CD4-positive, alpha-beta T cell treated with Interleukin-4 for 1 hour (primary cell): Measurements from ENCODE around the gene C1orf21.

Source experiments
- DNase-seq, 2 donors: peaks; one replicate each; pipeline ENCODE4 v3.0.0-alpha.2; 2020 to 2022

Gene C1orf21

DNA sequence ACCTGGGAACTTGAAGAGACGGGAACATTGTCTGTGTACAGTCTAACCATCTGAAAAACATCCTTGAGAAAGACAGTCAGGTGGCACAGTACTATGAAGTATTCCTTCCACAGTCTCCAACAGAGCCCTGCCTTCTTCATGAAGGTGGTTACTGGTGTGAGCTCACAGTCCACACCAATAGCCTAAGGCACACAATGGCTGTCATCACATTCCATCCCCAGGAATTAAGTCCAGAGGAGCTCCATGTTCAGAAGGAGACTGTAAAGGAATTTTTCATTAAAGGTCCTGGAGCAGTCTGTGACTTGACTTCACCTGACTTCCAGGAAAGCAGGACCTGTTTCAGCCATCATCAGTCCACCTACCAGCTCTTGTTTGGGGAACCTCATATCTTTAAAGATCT lies 180.2 kb downstream of the C1orf21 start:
- DNase-seq: no peak

GRCh38 chr1:184567637-184568036 lies 180.8 kb downstream of the C1orf21 start:
- DNase-seq: no peak

GRCh38 chr1:184568148-184568547 lies 181.3 kb downstream of the C1orf21 start:
- no peak for DNase-seq

- no peak for DNase-seq
Observed at GRCh38 chr1:184569106-184569505, 182.3 kb downstream of the C1orf21 start.

DNA sequence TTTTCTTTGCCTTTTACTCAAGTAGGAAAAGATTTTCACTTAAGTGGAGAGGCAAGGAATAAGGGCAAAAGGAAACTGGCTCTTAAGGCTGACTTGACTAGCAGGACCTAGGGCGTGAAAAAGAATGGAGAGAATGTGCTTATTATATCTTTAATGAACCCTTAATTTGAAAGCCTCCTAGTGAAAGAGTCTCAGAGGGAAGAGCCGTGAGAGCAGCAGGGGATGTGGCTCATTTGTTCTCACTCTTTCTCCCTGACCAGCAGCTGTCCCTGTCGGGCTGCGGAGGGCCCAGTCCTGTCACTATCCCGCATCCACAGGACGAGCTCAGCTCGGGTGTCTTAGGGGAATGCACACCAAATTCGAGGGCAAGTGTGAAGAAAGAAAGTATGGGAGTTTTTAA lies 187.8 kb downstream of the C1orf21 start:
- DNase-seq: no peak

DNA sequence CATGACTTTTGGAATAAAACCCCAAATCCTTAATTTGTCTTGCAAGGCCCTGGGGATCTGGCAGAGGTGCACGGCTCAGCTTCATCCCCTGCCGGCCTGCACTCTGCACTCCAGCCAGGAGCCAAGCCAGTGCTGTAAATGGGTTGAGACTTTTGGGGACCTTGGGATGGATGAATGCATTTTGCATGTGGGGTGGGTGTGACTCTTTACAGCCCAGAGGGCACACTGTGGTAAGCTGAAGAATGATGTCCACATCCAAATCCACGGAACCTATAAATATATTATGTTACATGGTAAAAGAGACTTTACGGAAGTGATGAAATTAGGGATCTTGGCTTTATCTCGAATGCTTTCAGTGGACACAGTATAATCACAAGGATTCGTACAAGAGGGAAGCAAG lies 190.0 kb downstream of the C1orf21 start:
- no peak for DNase-seq

DNA sequence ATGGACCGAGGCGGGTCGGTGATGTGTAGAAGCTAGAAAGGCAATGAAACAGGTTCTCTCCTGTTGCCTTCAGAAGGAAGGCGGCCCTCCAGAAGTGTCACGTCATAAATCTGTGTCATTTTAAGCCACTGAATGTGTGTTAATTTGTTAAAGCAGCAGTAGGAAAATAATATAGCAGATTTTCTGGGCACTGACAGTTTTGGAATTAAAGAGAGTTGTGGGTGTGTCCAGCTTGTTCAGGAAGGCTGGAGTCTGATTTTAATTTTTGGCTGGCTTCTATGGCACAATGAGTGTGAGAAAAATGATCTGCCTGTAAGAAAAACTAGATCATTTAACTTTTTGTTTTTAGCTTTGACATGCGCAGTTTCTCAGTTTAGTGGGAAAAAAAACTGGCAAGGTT lies 190.5 kb downstream of the C1orf21 start:
- no peak for DNase-seq

- DNase-seq: no peak
Observed at GRCh38 chr1:184582411-184582810, 195.6 kb downstream of the C1orf21 start.

DNA sequence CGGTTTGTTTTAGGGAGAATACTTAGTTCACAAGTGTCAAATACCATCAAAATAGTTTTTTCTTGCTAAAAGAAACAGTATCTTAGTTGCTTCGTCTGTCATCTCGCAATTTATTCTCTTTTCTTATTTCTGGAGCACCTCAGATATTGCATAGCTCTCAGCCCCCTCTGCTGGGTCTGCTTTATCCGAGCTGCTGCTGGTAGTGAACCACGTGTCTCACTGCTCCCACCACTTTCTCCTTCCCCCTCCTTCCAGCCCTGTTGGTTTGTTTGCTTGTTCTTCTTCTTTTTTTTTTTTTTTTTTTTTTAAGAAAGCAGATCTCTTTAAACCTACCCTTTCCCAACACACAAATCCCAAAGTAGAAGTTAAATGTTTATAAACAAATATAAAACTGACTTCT lies 197.0 kb downstream of the C1orf21 start:
- no peak for DNase-seq

DNA sequence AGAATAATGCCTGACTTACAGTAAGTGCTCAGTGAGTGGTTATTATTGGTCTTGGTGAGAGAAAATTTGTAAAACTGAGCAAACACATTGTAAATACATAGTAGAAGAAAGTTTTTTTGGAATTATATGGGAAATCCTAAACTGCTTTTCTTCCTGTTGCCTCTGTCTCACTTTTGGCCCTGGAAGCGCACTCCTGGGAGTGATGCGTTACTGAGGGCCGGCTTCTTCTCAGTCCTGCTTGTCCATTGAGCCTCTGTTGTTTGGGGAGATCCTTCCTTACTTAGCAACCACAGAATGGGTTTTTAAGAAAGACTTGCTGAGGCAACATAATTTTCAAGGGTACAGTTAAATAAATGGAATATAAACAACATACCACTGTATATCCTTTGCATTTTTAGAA lies 201.9 kb downstream of the C1orf21 start:
- no peak for DNase-seq

DNA sequence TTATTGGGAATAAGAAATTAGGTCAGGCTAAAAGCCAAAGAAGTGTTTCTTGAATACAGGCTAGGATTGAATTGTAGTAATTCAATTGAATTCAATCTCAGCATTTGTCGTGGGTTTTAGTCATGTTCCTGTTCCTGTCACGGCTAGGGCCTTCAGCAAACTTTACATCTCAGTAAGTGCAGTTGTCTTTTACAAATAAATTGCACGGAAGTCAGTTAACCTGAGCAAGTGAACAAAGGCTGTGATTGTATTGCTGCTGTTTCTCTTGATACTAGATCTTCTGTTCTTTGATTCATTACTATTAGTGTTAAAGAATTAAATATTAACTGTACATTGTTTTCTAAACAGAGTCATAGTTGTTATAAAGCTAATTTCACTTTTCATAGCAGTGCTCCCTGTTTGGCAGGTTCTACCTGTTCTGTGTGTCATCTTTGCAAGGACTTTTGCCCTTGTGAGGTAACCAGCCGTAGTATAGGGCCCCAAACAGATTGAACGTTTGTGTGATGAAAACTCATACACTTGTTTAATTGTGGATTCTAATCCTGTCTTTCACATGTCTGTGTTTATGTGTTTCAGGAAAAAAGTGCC lies 203.4 kb downstream of the C1orf21 start:
- DNase-seq: no peak

DNA sequence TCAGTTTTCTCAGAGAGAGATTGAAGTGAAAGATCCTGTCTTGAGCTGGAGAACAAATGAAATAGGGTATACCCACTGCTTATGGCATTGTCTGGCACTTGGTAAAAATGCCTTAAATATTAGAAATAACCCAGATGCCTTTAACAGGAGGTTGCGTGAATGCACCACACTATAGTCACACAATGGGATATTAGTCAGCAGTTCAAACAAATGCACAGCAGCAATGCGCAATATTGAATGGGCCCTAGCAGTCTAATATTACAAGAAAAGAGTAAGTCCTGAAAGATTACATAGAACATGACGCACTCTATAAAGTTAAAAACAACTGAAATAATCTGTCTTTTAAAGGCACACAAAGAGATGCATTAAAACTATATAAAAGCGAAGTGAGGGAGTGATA lies 206.8 kb downstream of the C1orf21 start:
- DNase-seq: no peak

DNA sequence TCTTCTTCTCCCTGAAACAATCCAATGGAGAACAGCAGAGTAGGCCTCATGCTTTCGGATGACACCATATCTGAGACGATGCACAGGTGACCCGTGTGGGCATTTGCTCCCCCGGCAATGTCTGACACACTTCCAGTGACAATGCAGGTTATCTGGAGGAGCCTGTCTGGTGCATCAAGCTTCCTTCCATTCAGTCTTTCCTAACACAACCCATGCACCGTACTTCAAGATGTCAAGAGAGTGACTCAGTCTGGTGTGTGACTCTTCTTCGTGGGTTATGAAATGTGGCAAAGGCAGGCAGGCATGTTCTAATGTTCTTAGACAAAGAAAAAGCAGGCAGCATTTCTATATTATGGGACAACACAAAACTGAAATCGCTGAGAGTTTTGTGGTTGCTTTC lies 208.8 kb downstream of the C1orf21 start:
- DNase-seq: no peak

GRCh38 chr1:184596950-184597645 lies 210.3 kb downstream of the C1orf21 start:
- DNase-seq: no peak

- DNase-seq: no peak
Observed at GRCh38 chr1:184597650-184598357, 211.0 kb downstream of the C1orf21 start.

DNA sequence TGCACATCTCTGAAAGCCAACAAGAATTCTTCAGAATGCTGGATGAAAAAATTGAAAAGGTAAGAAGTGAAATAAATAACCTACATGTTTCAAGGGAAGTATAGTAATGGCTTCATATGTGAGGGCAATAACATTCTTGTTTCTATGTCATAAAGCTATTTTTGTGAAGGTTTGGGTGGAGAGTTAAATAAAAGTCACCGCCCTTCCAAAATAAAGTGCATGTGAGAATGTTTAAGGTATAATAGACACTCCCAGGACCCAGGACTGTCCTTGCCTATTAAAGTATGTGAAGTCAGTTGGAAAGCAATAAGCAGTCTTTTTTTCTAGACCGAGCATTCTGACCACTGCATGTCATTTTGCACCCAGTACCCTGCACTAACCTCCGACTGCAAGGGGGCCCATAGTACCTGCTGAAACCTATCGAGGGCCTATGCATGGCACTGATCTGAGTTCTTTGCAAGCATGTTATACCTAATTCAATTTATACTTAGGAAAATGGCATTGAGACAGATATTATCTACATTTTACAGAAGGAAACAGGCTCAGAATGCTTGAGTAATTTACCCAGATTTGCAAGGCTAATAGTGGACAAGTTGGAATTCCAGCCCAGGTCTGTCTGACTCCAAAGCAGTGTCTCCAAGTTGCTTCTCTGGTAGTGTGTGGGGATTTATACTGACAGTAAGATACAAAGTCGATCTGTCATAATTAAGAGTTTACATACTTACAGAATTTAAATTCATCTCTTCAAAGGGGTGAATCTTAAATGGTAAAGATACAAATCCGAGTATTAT lies 211.8 kb downstream of the C1orf21 start:
- no peak for DNase-seq

DNA sequence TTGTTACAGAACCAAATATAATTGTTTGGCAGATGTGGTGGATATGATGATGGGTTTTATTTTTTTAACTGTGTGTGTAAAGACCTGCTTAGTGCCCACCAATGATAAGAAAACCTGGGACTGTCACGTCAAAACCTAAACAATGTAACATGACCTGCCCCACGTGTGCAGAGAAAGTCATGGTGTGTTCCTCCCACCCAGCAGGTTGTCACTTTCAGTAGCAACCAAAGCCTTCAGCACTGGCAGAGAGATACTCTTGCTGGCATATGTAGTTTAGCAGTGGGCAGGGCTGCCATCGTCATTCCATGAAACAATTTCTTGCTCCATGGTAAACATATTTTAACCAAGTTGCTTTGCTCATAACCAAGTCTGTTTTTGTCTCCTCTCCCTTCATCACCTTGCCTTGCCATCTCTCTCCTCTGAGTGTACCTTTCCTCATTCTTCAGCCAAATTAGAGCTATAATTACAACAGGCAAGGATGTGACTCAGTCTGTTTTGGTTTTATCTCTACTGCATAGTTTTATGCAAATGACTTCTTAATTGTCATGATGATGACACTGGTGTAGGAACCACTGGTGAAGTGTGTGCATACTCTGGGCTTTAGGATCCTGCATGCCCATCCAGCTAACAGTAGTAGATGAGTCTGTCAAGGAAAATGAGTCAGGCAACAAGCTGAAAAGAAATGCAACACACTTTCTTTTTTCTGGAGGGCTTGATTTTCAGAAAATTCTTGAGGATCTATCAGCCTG lies 217.5 kb downstream of the C1orf21 start:
- no peak for DNase-seq

GRCh38 chr1:184605941-184606340 lies 219.1 kb downstream of the C1orf21 start:
- DNase-seq: no peak

DNA sequence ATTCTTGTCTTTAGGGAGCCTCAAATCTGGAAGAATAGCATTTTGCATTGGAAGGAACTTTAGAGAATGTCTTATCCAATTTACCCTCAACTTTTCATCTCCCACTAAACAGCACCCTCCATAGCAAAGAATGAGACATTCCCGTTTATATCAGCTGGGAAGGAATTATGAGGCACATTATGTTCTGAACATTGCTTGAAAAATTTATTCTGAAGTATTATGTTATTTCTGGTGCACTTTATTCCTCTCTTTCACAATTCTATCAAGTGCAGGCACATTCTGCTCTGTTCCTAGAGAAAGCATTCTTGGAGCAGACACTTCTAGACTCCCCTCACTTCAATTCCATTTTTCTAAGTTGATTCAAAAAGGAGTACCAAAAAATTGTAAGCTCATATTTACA lies 220.0 kb downstream of the C1orf21 start:
- DNase-seq: no peak

DNA sequence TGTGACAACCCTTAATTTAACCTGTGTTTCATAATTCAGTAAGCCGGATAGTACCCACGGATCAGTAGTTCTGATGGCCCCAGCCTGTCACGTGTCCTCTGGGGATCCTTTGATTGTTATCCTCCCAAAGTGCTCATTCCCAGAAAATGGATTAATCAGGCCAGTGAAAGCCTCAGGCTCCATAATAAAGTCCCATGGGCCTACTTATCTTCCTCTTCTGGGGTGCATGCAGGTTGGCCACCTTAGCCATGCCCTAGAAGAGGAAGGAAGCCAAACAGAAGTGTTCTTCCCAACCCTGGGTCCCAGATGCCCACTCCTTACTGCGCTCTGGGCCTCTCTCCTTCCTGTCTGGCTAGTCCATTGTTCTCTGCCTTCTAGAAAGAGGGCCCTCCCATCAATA lies 221.8 kb downstream of the C1orf21 start:
- no peak for DNase-seq

DNA sequence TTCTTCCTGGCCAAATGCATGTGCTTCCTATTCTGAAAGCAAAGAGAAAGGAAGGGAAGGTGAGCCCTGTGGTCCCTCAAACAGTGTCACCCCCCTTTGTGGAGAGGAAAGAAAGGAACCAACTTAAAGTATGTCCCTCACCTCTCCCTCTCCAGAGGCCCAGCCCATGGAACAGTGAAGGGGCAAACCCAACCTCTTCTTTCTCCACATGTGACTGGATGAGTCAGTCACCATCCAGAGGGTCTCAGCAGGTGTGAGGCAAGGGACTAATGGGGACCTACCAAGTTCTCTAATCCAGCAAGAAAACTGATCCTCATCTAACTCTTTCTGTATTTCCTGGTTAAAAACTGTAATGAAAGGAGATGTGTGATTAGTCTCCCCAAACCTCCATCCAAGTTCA lies 222.2 kb downstream of the C1orf21 start:
- DNase-seq: no peak

- no peak for DNase-seq
Observed at GRCh38 chr1:184610876-184611595, 224.2 kb downstream of the C1orf21 start.
